K562 (cell line): ENCODE data around the gene POLR1C. TPM values are rescaled to one million over a fixed set of nuclear protein-coding genes. Genes with fewer than 3 reads are reported as not detected.
A peak's percentile ranks its signal among the peaks of the same experiment; 100 is the strongest.

Source experiments
- ATF7 ChIP-seq: fragments of 450-650 bp; IDR thresholded peaks from 2 replicates; pipeline ENCODE4 v1.7.1; 2014; ENCODE audit warnings: mild to moderate bottlenecking, moderate library complexity
- DNMT1 ChIP-seq: fragments of 450-650 bp; IDR thresholded peaks from 2 replicates; pipeline ENCODE4 v1.6.1; 2016; ENCODE audit warnings: antibody characterized with exemption, mild to moderate bottlenecking
- GABPA ChIP-seq: fragments of 200-800 bp; sonication (Bioruptor generic); conservative IDR thresholded peaks from 2 replicates; pipeline ENCODE4 v1.6.1; 2016; ENCODE audit warnings: low read depth, missing genetic modification characterization, missing compliant biosample characterization
- KLF6 ChIP-seq: fragments of 250-450 bp; sonication (Bioruptor Pico); IDR thresholded peaks from 2 replicates; pipeline ENCODE4 v1.4.0; 2020; ENCODE audit warnings: mild to moderate bottlenecking, moderate library complexity, borderline replicate concordance
- MYNN ChIP-seq, 2 experiments: sonication (generic); formaldehyde crosslinking in 1 of 2; IDR thresholded peaks; 2 replicates each; pipeline versions ENCODE4 v1.5.0 to v1.6.1; 2016 to 2020; ENCODE audit warnings: antibody characterized with exemption in 1 of 2, missing genetic modification reagents in 1 of 2
- PHF8 ChIP-seq: fragments of 200-600 bp; sonication (generic); IDR thresholded peaks from 2 replicates; pipeline ENCODE4 v1.6.1; 2012; ENCODE audit warnings: mixed run types, mild to moderate bottlenecking, inconsistent platforms, low read length, moderate library complexity, borderline replicate concordance
- POLR2A ChIP-seq: fragments of 450-650 bp; conservative IDR thresholded peaks from 2 replicates; pipeline ENCODE4 v1.6.1; 2016
- POLR3G ChIP-seq: IDR thresholded peaks from 2 replicates; pipeline ENCODE4 v1.6.1; 2011; ENCODE audit not compliant: insufficient read length, insufficient replicate concordance; ENCODE audit errors: extremely low read depth
- SP1 ChIP-seq: sonication (generic); formaldehyde crosslinking; IDR thresholded peaks from 2 replicates; pipeline ENCODE4 v1.8.1; 2022; ENCODE audit warnings: mild to moderate bottlenecking, missing genetic modification reagents
- SUPT5H ChIP-seq: fragments of 450-650 bp; IDR thresholded peaks from 2 replicates; pipeline ENCODE4 v1.6.1; 2016
- ZC3H11A ChIP-seq: IDR thresholded peaks from 2 replicates; pipeline ENCODE4 v1.6.1; 2012; ENCODE audit warnings: low read depth, low read length, improper control_type of control experiment
- polyA plus RNA-seq, 8 experiments: library from polyadenylated mRNA; depleted of rRNA in 4 of 8; stranded (reverse) in 5 of 8; unstranded in 3 of 8; fragments of >200 nt; fragmentation: Nextera tagmentation in 2 of 8; fragmentation: Illumina TruSeq in 1 of 8; extraction: Ambion mirVana in 2 of 8; extraction: Trizol in 1 of 8; gene quantifications; 2 replicates each; pipeline versions ENCODE4 v1.2.1 to v1.2.3, GENCODE V29; 2011 to 2014; ENCODE audit warnings: inconsistent platforms in 1 of 8, missing spikeins in 1 of 8
- total RNA-seq, 7 experiments: library from RNA; depleted of rRNA in 6 of 7; stranded (reverse); fragments of >200 nt in 6 of 7; fragmentation: Illumina TruSeq in 2 of 7; extraction: Trizol in 2 of 7; gene quantifications; 2 replicates each; pipeline versions ENCODE4 v1.2.1 to v1.2.3, GENCODE V29; 2011 to 2021; ENCODE audit warnings: low replicate concordance in 1 of 7
- TF ChIP-seq, protein P1 (sequence below), 2 experiments: fragments of 450-650 bp in 1 of 2; sonication (generic) in 1 of 2; formaldehyde crosslinking in 1 of 2; IDR thresholded peaks; 2 replicates each; pipeline versions ENCODE4 v1.7.1 to v1.9.0; 2016 to 2022; ENCODE audit warnings: inconsistent platforms in 1 of 2, mild to moderate bottlenecking in 1 of 2, missing genetic modification reagents in 1 of 2
- TF ChIP-seq, protein P2 (sequence below): sonication (generic); formaldehyde crosslinking; IDR thresholded peaks from 2 replicates; pipeline ENCODE4 v1.8.1; 2023; ENCODE audit warnings: mild to moderate bottlenecking, missing genetic modification reagents

Gene POLR1C
- total and polyA plus RNA-seq, 9 of the 15 experiments (the other 6 are each of a cell fraction or from before 2014, with no cell fraction given): 83.5 to 429 (median 120) TPM

DNA sequence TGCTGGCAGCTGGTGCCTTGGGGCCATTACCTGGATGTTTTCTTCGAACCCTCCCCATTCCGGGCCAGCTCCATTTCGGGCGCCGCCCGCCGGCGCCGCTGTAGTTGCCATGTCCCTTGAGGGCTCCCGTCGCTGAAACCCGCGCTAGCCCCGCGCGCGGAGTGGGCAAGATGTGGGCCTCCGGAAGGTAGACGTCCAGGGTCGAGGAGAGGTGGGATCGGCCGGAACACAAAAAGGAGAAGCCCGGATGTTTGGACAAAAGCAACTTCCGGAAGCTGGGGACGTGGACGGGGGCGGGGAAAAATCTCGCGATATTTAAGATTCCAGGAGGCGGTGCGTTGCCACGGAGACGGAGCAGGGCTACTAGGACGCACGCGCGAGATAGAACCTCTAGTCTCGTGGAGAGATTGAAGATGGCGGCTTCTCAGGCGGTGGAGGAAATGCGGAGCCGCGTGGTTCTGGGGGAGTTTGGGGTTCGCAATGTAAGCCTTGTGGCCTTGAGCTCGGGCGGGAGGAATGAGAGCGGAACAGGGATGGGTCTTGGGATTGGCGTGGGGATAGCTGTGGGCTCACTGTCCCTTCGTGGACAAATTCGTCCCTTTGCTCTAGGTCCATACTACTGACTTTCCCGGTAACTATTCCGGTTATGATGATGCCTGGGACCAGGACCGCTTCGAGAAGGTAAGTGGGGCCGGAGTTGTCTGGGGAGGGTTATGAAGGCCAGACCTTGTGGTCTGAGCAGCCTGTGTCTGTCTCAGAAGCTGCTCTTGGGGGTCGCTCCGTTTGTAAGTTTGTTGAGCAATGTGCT lies at the start of gene POLR1C, which contains the start of gene YIPF3 (continued):
- TF ChIP-seq, protein P1, sequence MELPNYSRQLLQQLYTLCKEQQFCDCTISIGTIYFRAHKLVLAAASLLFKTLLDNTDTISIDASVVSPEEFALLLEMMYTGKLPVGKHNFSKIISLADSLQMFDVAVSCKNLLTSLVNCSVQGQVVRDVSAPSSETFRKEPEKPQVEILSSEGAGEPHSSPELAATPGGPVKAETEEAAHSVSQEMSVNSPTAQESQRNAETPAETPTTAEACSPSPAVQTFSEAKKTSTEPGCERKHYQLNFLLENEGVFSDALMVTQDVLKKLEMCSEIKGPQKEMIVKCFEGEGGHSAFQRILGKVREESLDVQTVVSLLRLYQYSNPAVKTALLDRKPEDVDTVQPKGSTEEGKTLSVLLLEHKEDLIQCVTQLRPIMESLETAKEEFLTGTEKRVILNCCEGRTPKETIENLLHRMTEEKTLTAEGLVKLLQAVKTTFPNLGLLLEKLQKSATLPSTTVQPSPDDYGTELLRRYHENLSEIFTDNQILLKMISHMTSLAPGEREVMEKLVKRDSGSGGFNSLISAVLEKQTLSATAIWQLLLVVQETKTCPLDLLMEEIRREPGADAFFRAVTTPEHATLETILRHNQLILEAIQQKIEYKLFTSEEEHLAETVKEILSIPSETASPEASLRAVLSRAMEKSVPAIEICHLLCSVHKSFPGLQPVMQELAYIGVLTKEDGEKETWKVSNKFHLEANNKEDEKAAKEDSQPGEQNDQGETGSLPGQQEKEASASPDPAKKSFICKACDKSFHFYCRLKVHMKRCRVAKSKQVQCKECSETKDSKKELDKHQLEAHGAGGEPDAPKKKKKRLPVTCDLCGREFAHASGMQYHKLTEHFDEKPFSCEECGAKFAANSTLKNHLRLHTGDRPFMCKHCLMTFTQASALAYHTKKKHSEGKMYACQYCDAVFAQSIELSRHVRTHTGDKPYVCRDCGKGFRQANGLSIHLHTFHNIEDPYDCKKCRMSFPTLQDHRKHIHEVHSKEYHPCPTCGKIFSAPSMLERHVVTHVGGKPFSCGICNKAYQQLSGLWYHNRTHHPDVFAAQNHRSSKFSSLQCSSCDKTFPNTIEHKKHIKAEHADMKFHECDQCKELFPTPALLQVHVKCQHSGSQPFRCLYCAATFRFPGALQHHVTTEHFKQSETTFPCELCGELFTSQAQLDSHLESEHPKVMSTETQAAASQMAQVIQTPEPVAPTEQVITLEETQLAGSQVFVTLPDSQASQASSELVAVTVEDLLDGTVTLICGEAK (IDR thresholded peaks at IDR 0.05): peak; percentile 99
- TF ChIP-seq, protein P1 (CRISPR knock-in tag; IDR thresholded peaks at IDR 0.05): no peak
- TF ChIP-seq GABPA (peak; percentile 99), ATF7 (peak; percentile 72; the same call in 1 of the 2 replicates), ZC3H11A (peak; percentile 61; the same call in 1 of the 2 replicates), MYNN (IDR thresholded peaks at IDR 0.05) (0 out of 2 replicates have a peak, but pooled peaks have one; percentile 27), MYNN (CRISPR knock-in tag; IDR thresholded peaks at IDR 0.05) (no peak), SUPT5H (peak; percentile 98), POLR3G (no peak), PHF8 (peak; percentile 96), DNMT1 (no peak), SP1 (CRISPR knock-in tag) (peak; percentile 75), KLF6 (CRISPR knock-in tag) (no peak), POLR2A (peak; percentile 99)
- TF ChIP-seq, protein P2, sequence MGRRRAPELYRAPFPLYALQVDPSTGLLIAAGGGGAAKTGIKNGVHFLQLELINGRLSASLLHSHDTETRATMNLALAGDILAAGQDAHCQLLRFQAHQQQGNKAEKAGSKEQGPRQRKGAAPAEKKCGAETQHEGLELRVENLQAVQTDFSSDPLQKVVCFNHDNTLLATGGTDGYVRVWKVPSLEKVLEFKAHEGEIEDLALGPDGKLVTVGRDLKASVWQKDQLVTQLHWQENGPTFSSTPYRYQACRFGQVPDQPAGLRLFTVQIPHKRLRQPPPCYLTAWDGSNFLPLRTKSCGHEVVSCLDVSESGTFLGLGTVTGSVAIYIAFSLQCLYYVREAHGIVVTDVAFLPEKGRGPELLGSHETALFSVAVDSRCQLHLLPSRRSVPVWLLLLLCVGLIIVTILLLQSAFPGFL (CRISPR knock-in tag): peak; percentile 96; the same call in 1 of the 2 replicates
